Measurements from ENCODE around the gene SHLD2. TPM values are rescaled to one million over a fixed set of nuclear protein-coding genes. Genes with fewer than 3 reads are reported as not detected.
"Not testable (repeated sequence)": the region's sequence is repeated elsewhere in the genome, so short reads cannot be mapped to it uniquely, and the experiment has no call there.

The SHLD2 gene
- total and polyA plus RNA-seq, 11 donors: 4.3 to 17.7 (median 10.3) TPM

GRCh38 chr10:87093632-87094372 is 1.2 kb upstream of the SHLD2 start:
- H3K4me1 ChIP-seq: peaks cover 0 to 56% (median 31%) of the 10 kb centered on the region in 12 donors
- no peaks in the 10 kb centered on the region for H3K9me3 ChIP-seq
- peak overlapping the region; percentile 64 to 92 (median 81) for H3K4me3 ChIP-seq
- ATAC-seq (peak; percentile 8 to 39 (median 36)), DNase-seq (peak; percentile 57 to 81 (median 69))
- intact Hi-C loops (cut with DNase I): loop anchor here in 3 of 10 donors (5.0 to 10.0 kb wide), 2 partner anchors 119 to 122 kb away; no protein-coding TSS in a partner anchor
- peaks cover 0 to 21% (median 7%) of the 10 kb centered on the region in 9 donors for H3K36me3 ChIP-seq
- TF ChIP-seq, protein P1, sequence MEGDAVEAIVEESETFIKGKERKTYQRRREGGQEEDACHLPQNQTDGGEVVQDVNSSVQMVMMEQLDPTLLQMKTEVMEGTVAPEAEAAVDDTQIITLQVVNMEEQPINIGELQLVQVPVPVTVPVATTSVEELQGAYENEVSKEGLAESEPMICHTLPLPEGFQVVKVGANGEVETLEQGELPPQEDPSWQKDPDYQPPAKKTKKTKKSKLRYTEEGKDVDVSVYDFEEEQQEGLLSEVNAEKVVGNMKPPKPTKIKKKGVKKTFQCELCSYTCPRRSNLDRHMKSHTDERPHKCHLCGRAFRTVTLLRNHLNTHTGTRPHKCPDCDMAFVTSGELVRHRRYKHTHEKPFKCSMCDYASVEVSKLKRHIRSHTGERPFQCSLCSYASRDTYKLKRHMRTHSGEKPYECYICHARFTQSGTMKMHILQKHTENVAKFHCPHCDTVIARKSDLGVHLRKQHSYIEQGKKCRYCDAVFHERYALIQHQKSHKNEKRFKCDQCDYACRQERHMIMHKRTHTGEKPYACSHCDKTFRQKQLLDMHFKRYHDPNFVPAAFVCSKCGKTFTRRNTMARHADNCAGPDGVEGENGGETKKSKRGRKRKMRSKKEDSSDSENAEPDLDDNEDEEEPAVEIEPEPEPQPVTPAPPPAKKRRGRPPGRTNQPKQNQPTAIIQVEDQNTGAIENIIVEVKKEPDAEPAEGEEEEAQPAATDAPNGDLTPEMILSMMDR (IDR thresholded peaks at IDR 0.05): no peak
- TF ChIP-seq POLR2A (IDR thresholded peaks at IDR 0.05): no peak
- peak overlapping the region; percentile 81 to 99 (median 95) for H3K27ac ChIP-seq
- H3K27me3 ChIP-seq: no peaks in the 10 kb centered on the region
- WGBS, 4 donors: 2% methylated on average over 17 to 39 of the region's 39 CpGs

- H3K27me3 ChIP-seq: no peaks in the 10 kb centered on the region
- TF ChIP-seq, protein P1 (IDR thresholded peaks at IDR 0.05): peak in 1 of 12 donors; percentile 1
- peak in 1 of 2 donors; percentile 32 for TF ChIP-seq POLR2A (IDR thresholded peaks at IDR 0.05)
- peak overlapping the region; percentile 64 to 92 (median 78) for H3K4me3 ChIP-seq
- WGBS, 4 donors: 1 to 3% (median 2%) methylated on average over 15 to 60 of the region's 60 CpGs
- H3K36me3 ChIP-seq: peaks cover 0 to 27% (median 9%) of the 10 kb centered on the region in 9 donors
- peak overlapping the region; percentile 92 to 99 (median 98) for H3K27ac ChIP-seq
- intact Hi-C loops (cut with DNase I): loop anchor here in 2 of 10 donors (10.0 kb wide), 1 partner anchor 121 kb away; no protein-coding TSS in a partner anchor
- peaks cover 0 to 4% (median 0%) of the 10 kb centered on the region in 12 donors for H3K9me3 ChIP-seq
- ATAC-seq (peak; percentile 80 to 94 (median 88)), DNase-seq (peak; percentile 83 to 93 (median 91))
- peaks cover 0 to 49% (median 28%) of the 10 kb centered on the region in 12 donors for H3K4me1 ChIP-seq
Measured at GRCh38 chr10:87095236-87095945, 385 bp downstream of the SHLD2 start.

DNA sequence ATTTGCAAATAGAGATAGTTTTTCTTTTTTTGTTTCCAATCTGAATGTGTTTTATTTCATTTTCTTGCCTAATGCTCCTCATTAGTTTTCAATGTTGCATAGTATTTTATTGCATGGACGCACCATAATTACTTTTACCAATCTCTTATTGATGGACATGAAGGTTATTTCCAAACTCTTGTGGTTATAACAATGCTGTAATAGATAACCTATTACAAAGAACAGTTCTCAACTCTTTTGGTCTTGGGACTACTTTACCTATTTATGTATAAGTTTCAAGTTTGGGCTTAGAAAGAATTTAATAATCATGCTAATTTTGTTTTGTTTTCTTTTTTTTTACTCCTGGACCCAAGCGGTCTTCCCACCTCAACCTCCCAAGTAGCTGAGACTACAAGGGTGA is 7.0 kb downstream of the SHLD2 start:
- Histone ChIP-seq H3K4me1 (peaks cover 0 to under 1% (median 0%) of the 10 kb centered on the region in 12 donors), H3K4me3 (no peak overlapping the region), H3K9me3 (peaks cover 0 to 4% (median 0%) of the 10 kb centered on the region in 12 donors), H3K36me3 (peaks cover 0 to 88% (median 54%) of the 10 kb centered on the region in 9 donors), H3K27ac (no peak overlapping the region), H3K27me3 (no peaks in the 10 kb centered on the region)
- TF ChIP-seq, protein P1 (IDR thresholded peaks at IDR 0.05): no peak
- TF ChIP-seq POLR2A (IDR thresholded peaks at IDR 0.05): no peak
- no peak for ATAC-seq
- 96 to 100% (median 98%) methylated on average over 2 of the region's 2 CpGs for WGBS, 4 donors
- intact Hi-C loops (cut with DNase I): no loop called here
- no peak for DNase-seq

GRCh38 chr10:87104727-87105126 is 9.7 kb downstream of the SHLD2 start:
- 88 to 97% (median 94%) methylated on average over 8 of the region's 8 CpGs for WGBS, 4 donors
- H3K27me3 ChIP-seq; intact Hi-C loops (cut with DNase I); H3K4me3 ChIP-seq; H3K27ac ChIP-seq; H3K4me1 ChIP-seq; ATAC-seq; H3K9me3 ChIP-seq; DNase-seq: not testable (repeated sequence)
- peaks cover 0 to 93% (median 60%) of the 10 kb centered on the region in 9 donors for H3K36me3 ChIP-seq

All from heart left ventricle (tissue), 16 donors.